ENCODE data around the gene ZNF138. TPM values are rescaled to one million over a fixed set of nuclear protein-coding genes. Genes with fewer than 3 reads are reported as not detected.
"Not testable (repeated sequence)": the region's sequence is repeated elsewhere in the genome, so short reads cannot be mapped to it uniquely, and the experiment has no call there.

Gene ZNF138
- total RNA-seq, 2 donors from 2014 or later: 16.8 to 17.7 TPM

- DNase-seq: no peak
- H3K4me3 Mint-ChIP-seq: no peak overlapping the region
- no peaks in the 10 kb centered on the region for H3K27me3 Mint-ChIP-seq (ENCODE audit: low read depth)
- ATAC-seq (replicated peaks in 1 of 2): no peak
- no peak overlapping the region for H3K27ac Mint-ChIP-seq
- H3K9me3 Mint-ChIP-seq: peaks cover 6 to 9% of the 10 kb centered on the region in 2 donors
- peaks cover 2 to 3% of the 10 kb centered on the region in 2 donors for H3K36me3 Mint-ChIP-seq (ENCODE audit: insufficient read depth in 2 of 2)
- H3K4me1 Mint-ChIP-seq (ENCODE audit: low read depth): no peaks in the 10 kb centered on the region
Observed at GRCh38 chr7:64849924-64850499, 55.8 kb downstream of the ZNF138 start.

- peaks cover 0 to 2% of the 10 kb centered on the region in 2 donors for H3K36me3 Mint-ChIP-seq (ENCODE audit: insufficient read depth in 2 of 2)
- no peak overlapping the region for H3K4me3 Mint-ChIP-seq
- DNase-seq (no peak), ATAC-seq (replicated peaks in 1 of 2) (no peak)
- no peaks in the 10 kb centered on the region for H3K27me3 Mint-ChIP-seq (ENCODE audit: low read depth)
- no peak overlapping the region for H3K27ac Mint-ChIP-seq
- peaks cover 0 to 3% of the 10 kb centered on the region in 2 donors for H3K9me3 Mint-ChIP-seq
- H3K4me1 Mint-ChIP-seq (ENCODE audit: low read depth): no peaks in the 10 kb centered on the region
Observed at GRCh38 chr7:64853679-64854078, 59.5 kb downstream of the ZNF138 start.

GRCh38 chr7:64854969-64855368 lies 60.7 kb downstream of the ZNF138 start:
- Mint-ChIP-seq H3K4me3 (no peak overlapping the region), H3K36me3 (ENCODE audit: insufficient read depth in 2 of 2) (no peaks in the 10 kb centered on the region), H3K27me3 (ENCODE audit: low read depth) (no peaks in the 10 kb centered on the region), H3K4me1 (ENCODE audit: low read depth) (no peaks in the 10 kb centered on the region), H3K27ac (no peak overlapping the region), H3K9me3 (no peaks in the 10 kb centered on the region)
- ATAC-seq (replicated peaks in 1 of 2): no peak
- no peak for DNase-seq

- Mint-ChIP-seq H3K36me3 (ENCODE audit: insufficient read depth in 2 of 2) (peaks cover 0 to 8% of the 10 kb centered on the region in 2 donors), H3K9me3 (peaks cover 0 to 3% of the 10 kb centered on the region in 2 donors), H3K4me1 (ENCODE audit: low read depth) (no peaks in the 10 kb centered on the region), H3K27me3 (ENCODE audit: low read depth) (no peaks in the 10 kb centered on the region), H3K27ac (no peak overlapping the region), H3K4me3 (no peak overlapping the region)
- no peak for DNase-seq
- ATAC-seq (replicated peaks in 1 of 2): no peak
Observed at GRCh38 chr7:64863021-64863420, 68.8 kb downstream of the ZNF138 start.

GRCh38 chr7:64863530-64863929 lies 69.3 kb downstream of the ZNF138 start:
- not testable (repeated sequence) for H3K4me3 Mint-ChIP-seq; DNase-seq; H3K4me1 Mint-ChIP-seq (ENCODE audit: low read depth); H3K9me3 Mint-ChIP-seq; ATAC-seq (replicated peaks in 1 of 2); H3K27ac Mint-ChIP-seq; H3K36me3 Mint-ChIP-seq (ENCODE audit: insufficient read depth in 2 of 2); H3K27me3 Mint-ChIP-seq (ENCODE audit: low read depth)

GRCh38 chr7:64863969-64864368 lies 69.7 kb downstream of the ZNF138 start:
- Mint-ChIP-seq H3K36me3 (ENCODE audit: insufficient read depth in 2 of 2) (peaks cover 0 to 8% of the 10 kb centered on the region in 2 donors), H3K9me3 (peaks cover 0 to 5% of the 10 kb centered on the region in 2 donors), H3K27ac (peak overlapping the region; percentile 38), H3K4me1 (ENCODE audit: low read depth) (no peaks in the 10 kb centered on the region), H3K4me3 (no peak overlapping the region), H3K27me3 (ENCODE audit: low read depth) (no peaks in the 10 kb centered on the region)
- DNase-seq (no peak), ATAC-seq (replicated peaks in 1 of 2) (no peak)

- ATAC-seq (replicated peaks in 1 of 2) (no peak), DNase-seq (no peak)
- no peaks in the 10 kb centered on the region for H3K27me3 Mint-ChIP-seq (ENCODE audit: low read depth)
- H3K36me3 Mint-ChIP-seq (ENCODE audit: insufficient read depth in 2 of 2): peaks cover 0 to 8% of the 10 kb centered on the region in 2 donors
- no peak overlapping the region for H3K4me3 Mint-ChIP-seq
- H3K4me1 Mint-ChIP-seq (ENCODE audit: low read depth): no peaks in the 10 kb centered on the region
- no peak overlapping the region for H3K27ac Mint-ChIP-seq
- H3K9me3 Mint-ChIP-seq: peaks cover 2 to 4% of the 10 kb centered on the region in 2 donors
Observed at GRCh38 chr7:64867863-64868440, 73.7 kb downstream of the ZNF138 start.

GRCh38 chr7:64868499-64868898 lies 74.3 kb downstream of the ZNF138 start:
- H3K9me3 Mint-ChIP-seq: peaks cover 2 to 4% of the 10 kb centered on the region in 2 donors
- DNase-seq (no peak), ATAC-seq (replicated peaks in 1 of 2) (no peak)
- H3K4me3 Mint-ChIP-seq: no peak overlapping the region
- H3K4me1 Mint-ChIP-seq (ENCODE audit: low read depth): no peaks in the 10 kb centered on the region
- no peak overlapping the region for H3K27ac Mint-ChIP-seq
- H3K36me3 Mint-ChIP-seq (ENCODE audit: insufficient read depth in 2 of 2): peaks cover 0 to 8% of the 10 kb centered on the region in 2 donors
- H3K27me3 Mint-ChIP-seq (ENCODE audit: low read depth): no peaks in the 10 kb centered on the region

- H3K4me1 Mint-ChIP-seq (ENCODE audit: low read depth): no peaks in the 10 kb centered on the region
- no peak for DNase-seq
- peaks cover 0 to 3% of the 10 kb centered on the region in 2 donors for H3K36me3 Mint-ChIP-seq (ENCODE audit: insufficient read depth in 2 of 2)
- no peaks in the 10 kb centered on the region for H3K27me3 Mint-ChIP-seq (ENCODE audit: low read depth)
- no peak for ATAC-seq (replicated peaks in 1 of 2)
- no peak overlapping the region for H3K4me3 Mint-ChIP-seq
- H3K27ac Mint-ChIP-seq: no peak overlapping the region
- peaks cover 2 to 4% of the 10 kb centered on the region in 2 donors for H3K9me3 Mint-ChIP-seq
Observed at GRCh38 chr7:64869121-64869725, 75.0 kb downstream of the ZNF138 start.

GRCh38 chr7:64869912-64870562 lies 75.8 kb downstream of the ZNF138 start:
- Mint-ChIP-seq H3K4me1 (ENCODE audit: low read depth) (no peaks in the 10 kb centered on the region), H3K27ac (no peak overlapping the region), H3K27me3 (ENCODE audit: low read depth) (no peaks in the 10 kb centered on the region), H3K4me3 (no peak overlapping the region), H3K36me3 (ENCODE audit: insufficient read depth in 2 of 2) (peaks cover 0 to 3% of the 10 kb centered on the region in 2 donors), H3K9me3 (peaks cover 2 to 4% of the 10 kb centered on the region in 2 donors)
- no peak for ATAC-seq (replicated peaks in 1 of 2)
- DNase-seq: no peak

- ATAC-seq (replicated peaks in 1 of 2) (no peak), DNase-seq (no peak)
- Mint-ChIP-seq H3K9me3 (peaks cover 2 to 4% of the 10 kb centered on the region in 2 donors), H3K36me3 (ENCODE audit: insufficient read depth in 2 of 2) (peaks cover 0 to 3% of the 10 kb centered on the region in 2 donors), H3K27ac (no peak overlapping the region), H3K4me1 (ENCODE audit: low read depth) (no peaks in the 10 kb centered on the region), H3K4me3 (no peak overlapping the region), H3K27me3 (ENCODE audit: low read depth) (no peaks in the 10 kb centered on the region)
Observed at GRCh38 chr7:64870656-64871055, 76.4 kb downstream of the ZNF138 start.

GRCh38 chr7:64871761-64872160 lies 77.5 kb downstream of the ZNF138 start:
- DNase-seq: no peak
- no peak for ATAC-seq (replicated peaks in 1 of 2)
- Mint-ChIP-seq H3K4me1 (ENCODE audit: low read depth) (no peaks in the 10 kb centered on the region), H3K27me3 (ENCODE audit: low read depth) (peaks cover 2% of the 10 kb centered on the region), H3K9me3 (peaks cover 1 to 2% of the 10 kb centered on the region in 2 donors), H3K4me3 (no peak overlapping the region), H3K36me3 (ENCODE audit: insufficient read depth in 2 of 2) (peaks cover 0 to 7% of the 10 kb centered on the region in 2 donors), H3K27ac (no peak overlapping the region)

All from activated T-cell treated with anti-CD3 and anti-CD28 coated beads, Interleukin-2, amount 50 U/mL, for 72 hours (primary cell).